ENCODE results near the gene CDHR5.

DNA sequence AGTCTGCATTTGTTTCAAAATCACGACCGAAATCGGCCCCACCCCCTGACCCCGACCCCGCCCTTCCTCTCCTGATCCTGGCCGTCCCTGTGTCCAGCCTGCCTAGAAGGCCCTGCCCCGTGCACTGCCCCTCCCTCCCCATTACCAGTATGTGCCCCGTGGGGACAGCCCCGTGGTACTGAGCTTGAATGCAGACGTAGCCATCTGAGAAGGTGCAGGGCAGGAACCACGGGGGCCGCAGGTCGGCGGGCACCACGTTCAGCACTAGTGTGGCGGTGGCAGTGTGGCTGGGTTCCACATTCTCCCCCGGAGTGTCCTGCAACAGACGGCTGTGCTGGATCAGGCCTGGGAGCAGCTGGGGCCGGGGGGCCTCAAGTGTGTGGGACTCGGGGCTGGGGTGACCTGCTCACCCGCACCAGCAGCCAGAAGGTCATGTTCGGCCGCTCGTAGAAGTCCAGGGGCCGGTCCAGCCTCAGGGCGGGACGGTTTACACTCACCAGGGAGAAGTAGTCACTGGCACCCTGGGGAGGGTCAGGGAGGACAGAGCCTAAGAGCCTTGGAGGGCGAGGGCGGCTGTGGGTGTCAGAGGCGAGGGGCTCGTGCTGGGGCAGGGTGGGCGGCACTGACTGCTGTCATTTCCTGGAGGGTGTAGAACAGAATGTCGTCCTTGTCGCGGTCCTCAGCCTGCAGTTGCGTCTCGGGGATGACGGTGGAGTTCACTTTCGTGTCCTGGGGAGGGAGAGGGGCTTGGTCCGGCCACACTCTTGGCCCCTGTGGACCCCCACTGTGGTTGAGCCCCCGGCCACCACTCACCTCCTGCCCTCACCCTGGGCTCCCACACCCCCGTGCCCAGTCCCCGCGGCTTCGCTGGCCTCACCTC is 3.6 kb downstream of the CDHR5 start:
- TF ChIP-seq POLR2A (IDR thresholded peaks at IDR 0.05) (no peak), POLR2AphosphoS5 (IDR thresholded peaks at IDR 0.05) (no peak)
- TF ChIP-seq, protein P1, sequence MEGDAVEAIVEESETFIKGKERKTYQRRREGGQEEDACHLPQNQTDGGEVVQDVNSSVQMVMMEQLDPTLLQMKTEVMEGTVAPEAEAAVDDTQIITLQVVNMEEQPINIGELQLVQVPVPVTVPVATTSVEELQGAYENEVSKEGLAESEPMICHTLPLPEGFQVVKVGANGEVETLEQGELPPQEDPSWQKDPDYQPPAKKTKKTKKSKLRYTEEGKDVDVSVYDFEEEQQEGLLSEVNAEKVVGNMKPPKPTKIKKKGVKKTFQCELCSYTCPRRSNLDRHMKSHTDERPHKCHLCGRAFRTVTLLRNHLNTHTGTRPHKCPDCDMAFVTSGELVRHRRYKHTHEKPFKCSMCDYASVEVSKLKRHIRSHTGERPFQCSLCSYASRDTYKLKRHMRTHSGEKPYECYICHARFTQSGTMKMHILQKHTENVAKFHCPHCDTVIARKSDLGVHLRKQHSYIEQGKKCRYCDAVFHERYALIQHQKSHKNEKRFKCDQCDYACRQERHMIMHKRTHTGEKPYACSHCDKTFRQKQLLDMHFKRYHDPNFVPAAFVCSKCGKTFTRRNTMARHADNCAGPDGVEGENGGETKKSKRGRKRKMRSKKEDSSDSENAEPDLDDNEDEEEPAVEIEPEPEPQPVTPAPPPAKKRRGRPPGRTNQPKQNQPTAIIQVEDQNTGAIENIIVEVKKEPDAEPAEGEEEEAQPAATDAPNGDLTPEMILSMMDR (IDR thresholded peaks at IDR 0.05) = no peak

Measured in breast epithelium (tissue), 3 donors.